Endodermal cell (in vitro differentiated cells): ENCODE results near the gene FBXW7. TPM values are rescaled to one million over a fixed set of nuclear protein-coding genes. Genes with fewer than 3 reads are reported as not detected.

Experiments
- DNase-seq: peaks from one replicate; pipeline ENCODE4 v3.0.0-alpha.2; 2017
- H3K27ac ChIP-seq: 2 replicates; pipeline ENCODE4 v1.5.1; 2013; ENCODE audit warnings: mild to moderate bottlenecking, low read depth, low read length, moderate library complexity
- H3K27me3 ChIP-seq: 2 replicates; pipeline ENCODE4 v1.6.1; 2013; ENCODE audit warnings: mild to moderate bottlenecking, low read length, moderate library complexity; ENCODE audit not compliant: insufficient read depth, control insufficient read depth, poor library complexity, severe bottlenecking
- H3K36me3 ChIP-seq: 2 replicates; pipeline ENCODE4 v1.7.0; 2013; ENCODE audit warnings: mild to moderate bottlenecking, low read length, moderate library complexity; ENCODE audit not compliant: control insufficient read depth, insufficient read depth
- H3K4me1 ChIP-seq: one replicate; pipeline ENCODE4 v1.7.0; 2013; ENCODE audit warnings: low read length; ENCODE audit not compliant: control insufficient read depth, insufficient read depth
- H3K4me3 ChIP-seq: 2 replicates; pipeline ENCODE4 v1.5.1; 2013; ENCODE audit warnings: mild to moderate bottlenecking, low read length, moderate library complexity
- H3K9ac ChIP-seq: 2 replicates; pipeline ENCODE4 v1.6.1; 2013; ENCODE audit warnings: mild to moderate bottlenecking, low read length, moderate library complexity; ENCODE audit not compliant: poor library complexity, severe bottlenecking; ENCODE audit errors: extremely low read depth
- H3K9me3 ChIP-seq: 2 replicates; pipeline ENCODE4 v1.6.1; 2013; ENCODE audit warnings: mild to moderate bottlenecking, low read length, moderate library complexity; ENCODE audit not compliant: control insufficient read depth
- H3K27ac Mint-ChIP-seq: 2 replicates; pipeline ENCODE4 v1.8.0; 2020; ENCODE audit warnings: mixed read lengths
- H3K27me3 Mint-ChIP-seq: 2 replicates; pipeline ENCODE4 v1.8.0; 2021; ENCODE audit warnings: mild to moderate bottlenecking, mixed read lengths; ENCODE audit not compliant: insufficient read depth
- H3K36me3 Mint-ChIP-seq: 2 replicates; pipeline ENCODE4 v1.8.0; 2020; ENCODE audit warnings: low read depth, mixed read lengths
- H3K4me1 Mint-ChIP-seq: 2 replicates; pipeline ENCODE4 v1.8.0; 2020; ENCODE audit warnings: mixed read lengths
- H3K4me3 Mint-ChIP-seq: 2 replicates; pipeline ENCODE4 v1.8.0; 2020; ENCODE audit warnings: mild to moderate bottlenecking, moderate library complexity, mixed read lengths
- H3K9me3 Mint-ChIP-seq: 2 replicates; pipeline ENCODE4 v1.8.0; 2020; ENCODE audit warnings: mild to moderate bottlenecking, mixed read lengths
- CTCF ChIP-seq: fragments of 200-600 bp; sonication (generic); conservative IDR thresholded peaks from 2 replicates; pipeline ENCODE4 v1.5.0; 2021; ENCODE audit warnings: antibody characterized with exemption, mild to moderate bottlenecking
- WGBS, 2 experiments: methylation state at CpG; one replicate each; pipeline versions ENCODE4 v1.1.5 to v1.1.7; 2013; ENCODE audit warnings: missing lambda C conversion rate in 2 of 2, mixed read lengths in 1 of 2; ENCODE audit not compliant: insufficient coverage in 1 of 2, insufficient read length in 1 of 2; 5-methylcytosine and 5-hydroxymethylcytosine counted together
- total RNA-seq, 2 donors: library from RNA; stranded (reverse); fragmentation: NEBNext Ultra II Directional in 1 of 2; extraction: Animal tissue kit (Norgen Biotek cat#: 25700) in 1 of 2; gene quantifications; 2 replicates in 1 of 2; 3 replicates in 1 of 2; pipeline ENCODE4 v1.2.1, GENCODE V29; 2021

FBXW7 gene
- total RNA-seq, 2 donors from 2014 or later: 34.3 to 34.4 TPM

GRCh38 chr4:152459326-152459725 is 76.6 kb downstream of the FBXW7 start:
- Mint-ChIP-seq H3K36me3 (no peaks in the 10 kb centered on the region), H3K9me3 (no peaks in the 10 kb centered on the region), H3K4me3 (no peak overlapping the region), H3K27me3 (no peaks in the 10 kb centered on the region), H3K27ac (no peak overlapping the region), H3K4me1 (peaks cover 27% of the 10 kb centered on the region)
- TF ChIP-seq CTCF: no peak
- H3K27me3 ChIP-seq: no peaks in the 10 kb centered on the region
- no peaks in the 10 kb centered on the region for H3K9me3 ChIP-seq
- H3K36me3 ChIP-seq: no peaks in the 10 kb centered on the region
- DNase-seq: no peak
- H3K27ac ChIP-seq: no peak overlapping the region
- no peaks in the 10 kb centered on the region for H3K4me1 ChIP-seq
- H3K9ac ChIP-seq: no peak overlapping the region
- H3K4me3 ChIP-seq: no peak overlapping the region
- 100% methylated on average over 1 of the region's 1 CpG; no CpG with 5 or more reads in 1 of the 2 experiments for WGBS, 2 experiments

- no peak overlapping the region for H3K4me3 Mint-ChIP-seq
- no peaks in the 10 kb centered on the region for H3K27me3 Mint-ChIP-seq
- no peaks in the 10 kb centered on the region for H3K36me3 Mint-ChIP-seq
- no peaks in the 10 kb centered on the region for H3K4me1 ChIP-seq
- no peaks in the 10 kb centered on the region for H3K27me3 ChIP-seq
- H3K4me3 ChIP-seq: no peak overlapping the region
- DNase-seq: no peak
- H3K36me3 ChIP-seq: no peaks in the 10 kb centered on the region
- 90 to 100% methylated on average over 1 of the region's 1 CpG for WGBS, 2 experiments
- H3K9me3 Mint-ChIP-seq: no peaks in the 10 kb centered on the region
- H3K27ac Mint-ChIP-seq: no peak overlapping the region
- TF ChIP-seq CTCF: no peak
- peaks cover 26% of the 10 kb centered on the region for H3K4me1 Mint-ChIP-seq
- H3K9me3 ChIP-seq: no peaks in the 10 kb centered on the region
- H3K9ac ChIP-seq: no peak overlapping the region
- no peak overlapping the region for H3K27ac ChIP-seq
These were observed 77.0 kb downstream of the FBXW7 start for GRCh38 chr4:152458801-152459302.

GRCh38 chr4:152456609-152457008 is 79.3 kb downstream of the FBXW7 start:
- no peak for TF ChIP-seq CTCF
- 97% methylated on average over 2 of the region's 2 CpGs; no CpG with 5 or more reads in 1 of the 2 experiments for WGBS, 2 experiments
- Mint-ChIP-seq H3K9me3 (no peaks in the 10 kb centered on the region), H3K4me3 (no peak overlapping the region), H3K27me3 (no peaks in the 10 kb centered on the region), H3K36me3 (no peaks in the 10 kb centered on the region), H3K27ac (no peak overlapping the region), H3K4me1 (peaks cover 14% of the 10 kb centered on the region)
- Histone ChIP-seq H3K4me1 (no peaks in the 10 kb centered on the region), H3K27me3 (no peaks in the 10 kb centered on the region), H3K36me3 (no peaks in the 10 kb centered on the region), H3K9me3 (no peaks in the 10 kb centered on the region), H3K4me3 (no peak overlapping the region), H3K9ac (no peak overlapping the region), H3K27ac (no peak overlapping the region)
- no peak for DNase-seq
